Measurements from ENCODE around the gene KCNC2. TPM values are rescaled to one million over a fixed set of nuclear protein-coding genes. Genes with fewer than 3 reads are reported as not detected.

The KCNC2 gene
- polyA plus RNA-seq, 4 donors, result 0.12 TPM; not detected in 2

- Histone ChIP-seq H3K27me3 (ENCODE audit: control insufficient read depth in 3 of 3, insufficient read depth in 3 of 3, low read length in 3 of 3) (no peaks in the 10 kb centered on the region), H3K27ac (ENCODE audit: low read depth in 1 of 3, low read length in 2 of 3) (no peak overlapping the region), H3K9me3 (ENCODE audit: control insufficient read depth in 2 of 2, insufficient read depth in 1 of 2, low read depth in 1 of 2, low read length in 1 of 2) (no peaks in the 10 kb centered on the region), H3K36me3 (ENCODE audit: control insufficient read depth in 3 of 3, insufficient read depth in 2 of 3, low read depth in 1 of 3, low read length in 3 of 3) (no peaks in the 10 kb centered on the region), H3K4me1 (ENCODE audit: control insufficient read depth in 3 of 3, insufficient read depth in 2 of 3, low read depth in 1 of 3, low read length in 2 of 3) (no peaks in the 10 kb centered on the region), H3K4me3 (ENCODE audit: low read depth in 1 of 3, low read length in 3 of 3) (no peak overlapping the region)
- DNase-seq, result no peak
- no peak for FAIRE-seq
- whole genome bisulfite sequencing, 3 donors, result 31 to 60% (median 36%) methylated on average over 2 of the region's 2 CpGs
Observed at GRCh38 chr12:75155962-75156361, 53.7 kb downstream of the KCNC2 start.

GRCh38 chr12:75154388-75154787 lies 55.3 kb downstream of the KCNC2 start:
- no peaks in the 10 kb centered on the region for H3K27me3 ChIP-seq (ENCODE audit: control insufficient read depth in 3 of 3, insufficient read depth in 3 of 3, low read length in 3 of 3)
- WGBS, 3 donors, result 68 to 74% (median 74%) methylated on average over 1 of the region's 1 CpG
- no peak for DNase-seq
- H3K9me3 ChIP-seq (ENCODE audit: control insufficient read depth in 2 of 2, insufficient read depth in 1 of 2, low read depth in 1 of 2, low read length in 1 of 2), result no peaks in the 10 kb centered on the region
- no peak overlapping the region for H3K27ac ChIP-seq (ENCODE audit: low read depth in 1 of 3, low read length in 2 of 3)
- no peaks in the 10 kb centered on the region for H3K36me3 ChIP-seq (ENCODE audit: control insufficient read depth in 3 of 3, insufficient read depth in 2 of 3, low read depth in 1 of 3, low read length in 3 of 3)
- H3K4me3 ChIP-seq (ENCODE audit: low read depth in 1 of 3, low read length in 3 of 3), result no peak overlapping the region
- no peaks in the 10 kb centered on the region for H3K4me1 ChIP-seq (ENCODE audit: control insufficient read depth in 3 of 3, insufficient read depth in 2 of 3, low read depth in 1 of 3, low read length in 2 of 3)
- no peak for FAIRE-seq

- DNase-seq (no peak), FAIRE-seq (no peak)
- H3K27ac ChIP-seq (ENCODE audit: low read depth in 1 of 3, low read length in 2 of 3), result no peak overlapping the region
- 78 to 82% (median 79%) methylated on average over 5 of the region's 5 CpGs for WGBS, 3 donors
- no peaks in the 10 kb centered on the region for H3K4me1 ChIP-seq (ENCODE audit: control insufficient read depth in 3 of 3, insufficient read depth in 2 of 3, low read depth in 1 of 3, low read length in 2 of 3)
- no peaks in the 10 kb centered on the region for H3K36me3 ChIP-seq (ENCODE audit: control insufficient read depth in 3 of 3, insufficient read depth in 2 of 3, low read depth in 1 of 3, low read length in 3 of 3)
- no peaks in the 10 kb centered on the region for H3K27me3 ChIP-seq (ENCODE audit: control insufficient read depth in 3 of 3, insufficient read depth in 3 of 3, low read length in 3 of 3)
- H3K9me3 ChIP-seq (ENCODE audit: control insufficient read depth in 2 of 2, insufficient read depth in 1 of 2, low read depth in 1 of 2, low read length in 1 of 2), result no peaks in the 10 kb centered on the region
- H3K4me3 ChIP-seq (ENCODE audit: low read depth in 1 of 3, low read length in 3 of 3), result no peak overlapping the region
Observed at GRCh38 chr12:75139196-75139595, 70.4 kb downstream of the KCNC2 start.

- no peak for FAIRE-seq
Observed at GRCh38 chr12:75137896-75138295, 71.7 kb downstream of the KCNC2 start.

GRCh38 chr12:75135026-75135425 lies 74.6 kb downstream of the KCNC2 start:
- DNase-seq (no peak), FAIRE-seq (no peak)
- H3K27ac ChIP-seq (ENCODE audit: low read depth in 1 of 3, low read length in 2 of 3), result no peak overlapping the region
- no peaks in the 10 kb centered on the region for H3K4me1 ChIP-seq (ENCODE audit: control insufficient read depth in 3 of 3, insufficient read depth in 2 of 3, low read depth in 1 of 3, low read length in 2 of 3)
- 30 to 49% (median 33%) methylated on average over 1 of the region's 1 CpG for WGBS, 3 donors
- H3K27me3 ChIP-seq (ENCODE audit: control insufficient read depth in 3 of 3, insufficient read depth in 3 of 3, low read length in 3 of 3), result no peaks in the 10 kb centered on the region
- H3K4me3 ChIP-seq (ENCODE audit: low read depth in 1 of 3, low read length in 3 of 3), result no peak overlapping the region
- no peaks in the 10 kb centered on the region for H3K36me3 ChIP-seq (ENCODE audit: control insufficient read depth in 3 of 3, insufficient read depth in 2 of 3, low read depth in 1 of 3, low read length in 3 of 3)
- H3K9me3 ChIP-seq (ENCODE audit: control insufficient read depth in 2 of 2, insufficient read depth in 1 of 2, low read depth in 1 of 2, low read length in 1 of 2), result no peaks in the 10 kb centered on the region

More at GRCh38 chr12:75137896-75138295, 71.7 kb downstream of the KCNC2 start:
- Histone ChIP-seq H3K4me1 (ENCODE audit: control insufficient read depth in 3 of 3, insufficient read depth in 2 of 3, low read depth in 1 of 3, low read length in 2 of 3) (no peaks in the 10 kb centered on the region), H3K9me3 (ENCODE audit: control insufficient read depth in 2 of 2, insufficient read depth in 1 of 2, low read depth in 1 of 2, low read length in 1 of 2) (no peaks in the 10 kb centered on the region), H3K27me3 (ENCODE audit: control insufficient read depth in 3 of 3, insufficient read depth in 3 of 3, low read length in 3 of 3) (no peaks in the 10 kb centered on the region), H3K36me3 (ENCODE audit: control insufficient read depth in 3 of 3, insufficient read depth in 2 of 3, low read depth in 1 of 3, low read length in 3 of 3) (no peaks in the 10 kb centered on the region), H3K4me3 (ENCODE audit: low read depth in 1 of 3, low read length in 3 of 3) (no peak overlapping the region), H3K27ac (ENCODE audit: low read depth in 1 of 3, low read length in 2 of 3) (no peak overlapping the region)
- no peak for DNase-seq

GRCh38 chr12:75130811-75131210 lies 78.8 kb downstream of the KCNC2 start:
- Histone ChIP-seq H3K36me3 (ENCODE audit: control insufficient read depth in 3 of 3, insufficient read depth in 2 of 3, low read depth in 1 of 3, low read length in 3 of 3) (no peaks in the 10 kb centered on the region), H3K9me3 (ENCODE audit: control insufficient read depth in 2 of 2, insufficient read depth in 1 of 2, low read depth in 1 of 2, low read length in 1 of 2) (no peaks in the 10 kb centered on the region), H3K27ac (ENCODE audit: low read depth in 1 of 3, low read length in 2 of 3) (no peak overlapping the region), H3K27me3 (ENCODE audit: control insufficient read depth in 3 of 3, insufficient read depth in 3 of 3, low read length in 3 of 3) (no peaks in the 10 kb centered on the region), H3K4me3 (ENCODE audit: low read depth in 1 of 3, low read length in 3 of 3) (no peak overlapping the region), H3K4me1 (ENCODE audit: control insufficient read depth in 3 of 3, insufficient read depth in 2 of 3, low read depth in 1 of 3, low read length in 2 of 3) (no peaks in the 10 kb centered on the region)
- FAIRE-seq, result no peak
- DNase-seq, result no peak
- 73 to 85% (median 83%) methylated on average over 3 of the region's 3 CpGs for WGBS, 3 donors

- Histone ChIP-seq H3K9me3 (ENCODE audit: control insufficient read depth in 2 of 2, insufficient read depth in 1 of 2, low read depth in 1 of 2, low read length in 1 of 2) (no peaks in the 10 kb centered on the region), H3K36me3 (ENCODE audit: control insufficient read depth in 3 of 3, insufficient read depth in 2 of 3, low read depth in 1 of 3, low read length in 3 of 3) (no peaks in the 10 kb centered on the region), H3K27me3 (ENCODE audit: control insufficient read depth in 3 of 3, insufficient read depth in 3 of 3, low read length in 3 of 3) (no peaks in the 10 kb centered on the region), H3K4me3 (ENCODE audit: low read depth in 1 of 3, low read length in 3 of 3) (no peak overlapping the region), H3K4me1 (ENCODE audit: control insufficient read depth in 3 of 3, insufficient read depth in 2 of 3, low read depth in 1 of 3, low read length in 2 of 3) (no peaks in the 10 kb centered on the region), H3K27ac (ENCODE audit: low read depth in 1 of 3, low read length in 2 of 3) (no peak overlapping the region)
- DNase-seq, result no peak
- WGBS, 3 donors, result 13 to 48% (median 27%) methylated on average over 2 of the region's 2 CpGs
- FAIRE-seq, result no peak
Observed at GRCh38 chr12:75129275-75129674, 80.4 kb downstream of the KCNC2 start.

- FAIRE-seq (no peak), DNase-seq (no peak)
- no peaks in the 10 kb centered on the region for H3K27me3 ChIP-seq (ENCODE audit: control insufficient read depth in 3 of 3, insufficient read depth in 3 of 3, low read length in 3 of 3)
- H3K4me3 ChIP-seq (ENCODE audit: low read depth in 1 of 3, low read length in 3 of 3), result no peak overlapping the region
- peak overlapping the region in 1 of 3 donors; percentile 22 for H3K27ac ChIP-seq (ENCODE audit: low read depth in 1 of 3, low read length in 2 of 3)
- peaks cover 0 to 12% (median 0%) of the 10 kb centered on the region in 3 donors for H3K4me1 ChIP-seq (ENCODE audit: control insufficient read depth in 3 of 3, insufficient read depth in 2 of 3, low read depth in 1 of 3, low read length in 2 of 3)
- 71 to 77% (median 76%) methylated on average over 2 of the region's 2 CpGs for WGBS, 3 donors
- H3K36me3 ChIP-seq (ENCODE audit: control insufficient read depth in 3 of 3, insufficient read depth in 2 of 3, low read depth in 1 of 3, low read length in 3 of 3), result no peaks in the 10 kb centered on the region
- no peaks in the 10 kb centered on the region for H3K9me3 ChIP-seq (ENCODE audit: control insufficient read depth in 2 of 2, insufficient read depth in 1 of 2, low read depth in 1 of 2, low read length in 1 of 2)
Observed at GRCh38 chr12:75121036-75121705, 88.5 kb downstream of the KCNC2 start.

GRCh38 chr12:75120311-75120711 lies 89.3 kb downstream of the KCNC2 start:
- H3K27ac ChIP-seq (ENCODE audit: low read depth in 1 of 3, low read length in 2 of 3), result no peak overlapping the region
- no peaks in the 10 kb centered on the region for H3K9me3 ChIP-seq (ENCODE audit: control insufficient read depth in 2 of 2, insufficient read depth in 1 of 2, low read depth in 1 of 2, low read length in 1 of 2)
- FAIRE-seq (no peak), DNase-seq (peak in 1 of 2 donors; percentile 14)
- no peaks in the 10 kb centered on the region for H3K27me3 ChIP-seq (ENCODE audit: control insufficient read depth in 3 of 3, insufficient read depth in 3 of 3, low read length in 3 of 3)
- 65 to 68% (median 66%) methylated on average over 1 of the region's 1 CpG for WGBS, 3 donors
- H3K4me1 ChIP-seq (ENCODE audit: control insufficient read depth in 3 of 3, insufficient read depth in 2 of 3, low read depth in 1 of 3, low read length in 2 of 3), result peaks cover 0 to 12% (median 0%) of the 10 kb centered on the region in 3 donors
- no peaks in the 10 kb centered on the region for H3K36me3 ChIP-seq (ENCODE audit: control insufficient read depth in 3 of 3, insufficient read depth in 2 of 3, low read depth in 1 of 3, low read length in 3 of 3)
- no peak overlapping the region for H3K4me3 ChIP-seq (ENCODE audit: low read depth in 1 of 3, low read length in 3 of 3)

Measured in small intestine (tissue), 7 donors.